GM21381 (cell line): Measurements from ENCODE around the gene PGM2L1.
A peak's percentile ranks its signal among the peaks of the same experiment; 100 is the strongest.
"Not testable (repeated sequence)": the region's sequence is repeated elsewhere in the genome, so short reads cannot be mapped to it uniquely, and the experiment has no call there.

Experiments
- ATAC-seq: cut with Tn5 transposase; IDR thresholded peaks from one replicate; pipeline ENCODE4 v1.9.1; 2021; ENCODE audit warnings: mild to moderate bottlenecking, moderate library complexity; ENCODE audit not compliant: unreplicated experiment

Gene PGM2L1

DNA sequence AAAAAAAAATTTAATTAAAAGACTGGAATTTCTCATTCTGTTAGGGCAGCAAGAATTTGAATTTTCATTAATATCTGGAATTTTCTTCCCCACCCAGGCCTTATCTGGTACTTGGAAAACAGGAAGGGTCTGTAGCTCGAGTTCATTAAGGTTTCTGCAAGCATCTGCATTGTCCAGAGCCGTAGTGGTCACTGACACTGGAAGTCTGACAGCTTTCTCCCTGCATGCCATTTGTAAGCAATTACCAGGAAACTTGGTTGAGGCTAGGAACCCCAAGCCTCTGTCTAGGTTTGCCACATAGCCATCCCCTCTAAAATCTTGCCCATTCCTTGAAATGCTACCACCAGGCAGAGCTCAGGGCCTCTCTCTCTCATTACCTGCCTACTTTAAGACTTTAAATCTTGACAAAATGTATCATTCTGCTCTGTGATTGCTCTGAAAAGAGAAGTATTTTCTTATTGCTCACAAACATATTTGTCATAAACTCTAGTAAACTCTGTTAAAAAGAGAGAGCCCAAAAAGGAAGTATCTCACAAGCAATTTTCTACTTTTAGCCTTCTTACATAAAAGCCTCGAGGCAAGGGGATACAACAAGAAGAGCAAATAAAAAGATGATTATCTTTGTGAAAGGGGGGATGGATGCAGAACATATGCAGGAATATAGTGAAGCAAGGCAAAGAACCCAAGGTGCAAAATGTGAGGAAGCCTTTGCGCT, 5.5 kb upstream of the PGM2L1 start:
- ATAC-seq, result no peak

DNA sequence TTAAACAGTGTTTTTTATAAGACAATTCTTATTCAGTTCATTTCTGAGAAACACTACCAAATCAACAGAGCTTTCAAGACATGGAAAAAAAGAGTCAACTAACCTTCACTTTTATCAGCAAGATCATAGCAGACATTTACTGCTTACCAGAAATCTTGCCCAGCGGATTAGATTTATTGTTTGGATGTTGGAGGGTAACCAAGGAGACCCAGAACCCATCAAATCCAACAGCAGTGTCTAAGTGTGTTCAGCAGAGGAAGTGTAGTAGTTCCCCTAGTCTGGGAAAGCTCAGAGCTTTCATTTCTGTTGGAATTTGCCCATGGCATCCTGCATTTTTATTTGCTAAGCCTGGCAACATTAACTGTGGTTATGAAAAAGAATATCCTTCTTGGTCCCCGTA, 2.4 kb upstream of the PGM2L1 start:
- ATAC-seq, result no peak

DNA sequence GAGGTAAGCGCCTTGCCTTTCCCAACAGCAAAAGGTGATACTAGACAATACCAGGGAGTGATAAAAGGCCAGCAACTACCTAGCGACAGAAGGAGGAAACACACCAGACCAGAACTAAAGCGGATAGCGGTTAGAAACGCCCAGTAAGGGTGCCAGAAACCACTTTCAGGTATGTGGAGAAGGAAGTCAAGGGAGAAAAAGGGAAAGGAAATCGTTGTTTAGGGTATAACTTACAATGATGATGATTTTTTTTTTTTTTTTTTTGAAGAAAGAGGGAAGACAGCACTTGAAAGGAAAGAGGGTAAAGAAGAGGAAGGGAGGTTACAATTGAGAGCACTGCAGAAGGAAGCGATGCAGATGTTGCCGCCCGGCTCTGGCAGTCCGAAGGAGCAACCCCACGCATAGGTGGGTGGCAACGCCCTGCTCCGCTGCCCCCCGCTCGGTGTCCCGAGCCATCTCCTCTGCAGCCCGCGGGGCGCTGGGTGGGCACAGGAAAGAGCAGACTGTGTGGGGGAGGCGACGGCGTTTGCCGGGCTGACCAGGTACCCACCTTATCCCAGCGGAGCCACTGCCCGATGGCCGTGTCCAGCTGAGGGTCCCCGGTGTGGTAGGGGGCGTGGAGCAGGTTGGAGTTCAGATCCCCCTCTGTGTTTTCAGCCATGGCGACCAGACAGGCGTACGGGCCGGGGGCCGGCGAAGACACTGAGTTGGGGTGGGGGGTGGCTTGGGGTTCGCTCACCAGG, 561 bp downstream of the PGM2L1 start:
- ATAC-seq, result peak; percentile 18

DNA sequence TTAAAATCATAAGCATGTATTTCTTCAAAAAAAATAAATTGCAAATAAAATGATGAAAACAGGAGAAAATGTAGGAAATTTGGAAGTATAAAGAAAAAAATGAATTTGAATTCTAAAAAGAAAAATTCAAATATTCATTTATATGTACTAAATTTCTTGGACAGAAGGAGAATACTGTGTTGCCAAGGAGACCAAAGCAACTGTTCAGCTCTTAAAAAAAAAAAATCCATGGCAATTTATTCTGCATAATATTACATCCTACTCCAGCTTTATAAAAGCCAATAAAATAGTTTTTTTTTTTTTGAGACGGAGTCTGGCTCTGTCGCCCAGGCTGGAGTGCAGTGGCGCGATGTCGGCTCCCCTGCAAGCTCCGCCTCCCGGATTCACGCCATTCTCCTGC, 6.0 kb downstream of the PGM2L1 start:
- no peak for ATAC-seq

DNA sequence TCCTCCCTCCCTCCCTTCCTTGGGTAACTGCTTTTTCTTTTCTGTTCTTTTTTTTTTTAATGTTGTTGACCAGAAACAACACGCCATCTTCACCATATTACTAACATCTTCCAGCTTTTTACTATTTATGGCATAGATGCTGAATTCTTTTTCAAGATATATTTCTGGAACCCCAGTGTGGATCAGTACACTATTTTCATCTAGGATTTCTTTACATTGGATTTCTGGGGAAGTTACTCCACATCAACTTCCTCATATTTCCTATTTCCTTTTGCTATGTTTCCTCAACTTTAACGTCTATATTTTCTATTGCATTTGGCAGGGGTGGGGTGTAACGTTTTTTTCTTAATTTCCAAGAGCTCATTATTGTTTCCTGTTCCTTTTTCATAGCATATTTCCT, 7.0 kb downstream of the PGM2L1 start:
- ATAC-seq, result no peak

DNA sequence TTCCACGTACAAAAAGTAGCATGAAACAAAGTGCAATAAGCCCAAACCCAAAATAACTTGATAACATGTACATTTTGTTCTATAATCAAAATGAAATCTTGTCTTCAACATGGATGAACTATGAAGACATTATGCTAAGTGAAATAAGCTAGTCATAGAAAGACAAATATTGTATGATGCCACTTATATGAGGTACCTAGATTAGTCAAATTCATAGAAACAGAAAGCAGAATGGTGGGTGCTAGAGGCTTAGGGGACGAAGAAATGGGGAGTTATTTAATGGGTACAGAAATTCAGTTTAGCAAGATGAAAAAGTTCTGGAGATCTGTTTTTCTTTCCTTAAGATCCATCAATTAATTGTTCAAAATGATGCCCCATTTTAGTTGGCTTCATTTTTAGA, 7.5 kb downstream of the PGM2L1 start:
- ATAC-seq, result no peak

DNA sequence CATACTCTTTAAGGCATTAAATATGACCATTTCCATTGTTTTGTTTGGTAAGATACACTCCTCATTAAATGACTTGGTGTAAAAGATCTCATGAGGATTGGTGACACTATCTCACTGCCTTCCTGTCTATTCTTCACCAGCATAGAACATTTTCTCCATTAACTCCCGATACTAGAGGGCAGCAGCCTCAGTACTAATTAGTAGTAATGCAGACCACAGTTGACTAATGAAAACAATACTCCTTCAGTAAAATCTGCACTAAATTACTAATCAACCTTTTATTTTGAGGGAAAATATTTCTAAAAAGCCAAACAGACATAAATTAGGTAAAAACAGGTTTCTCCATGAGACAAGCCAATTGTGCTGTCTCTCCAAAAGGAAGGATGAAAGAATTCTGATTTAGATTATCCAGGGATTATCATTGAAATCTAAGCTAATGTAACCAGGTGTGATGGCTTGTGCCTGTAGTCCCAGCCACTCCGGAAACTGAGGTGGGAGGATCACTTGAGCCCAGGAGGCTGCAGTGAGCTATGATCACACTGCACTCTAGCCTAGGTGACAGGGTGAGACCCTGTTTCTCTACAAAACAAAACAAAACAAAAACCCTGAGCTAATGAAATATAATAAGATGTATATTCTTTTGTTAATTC, 9.4 kb downstream of the PGM2L1 start:
- ATAC-seq, result no peak

DNA sequence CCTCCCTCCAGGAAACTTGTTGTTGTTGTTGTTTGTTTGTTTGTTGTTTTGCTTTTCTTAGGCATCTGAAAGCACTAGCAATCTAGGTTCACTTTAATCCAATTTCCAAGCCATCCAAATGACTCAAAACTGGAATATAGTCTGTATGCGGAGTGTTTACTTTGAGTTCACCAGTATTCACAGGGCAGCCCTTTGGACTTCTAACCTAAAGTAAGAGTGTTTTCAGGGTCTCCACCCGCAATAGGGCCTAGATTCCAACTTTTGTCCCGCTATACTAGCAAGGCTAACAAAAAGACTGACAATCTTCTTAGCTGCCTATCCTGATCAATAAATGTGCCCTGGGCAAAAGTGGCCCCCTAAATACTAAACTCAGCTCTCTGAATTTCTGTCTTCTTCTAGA, 13.6 kb downstream of the PGM2L1 start:
- ATAC-seq, result no peak

DNA sequence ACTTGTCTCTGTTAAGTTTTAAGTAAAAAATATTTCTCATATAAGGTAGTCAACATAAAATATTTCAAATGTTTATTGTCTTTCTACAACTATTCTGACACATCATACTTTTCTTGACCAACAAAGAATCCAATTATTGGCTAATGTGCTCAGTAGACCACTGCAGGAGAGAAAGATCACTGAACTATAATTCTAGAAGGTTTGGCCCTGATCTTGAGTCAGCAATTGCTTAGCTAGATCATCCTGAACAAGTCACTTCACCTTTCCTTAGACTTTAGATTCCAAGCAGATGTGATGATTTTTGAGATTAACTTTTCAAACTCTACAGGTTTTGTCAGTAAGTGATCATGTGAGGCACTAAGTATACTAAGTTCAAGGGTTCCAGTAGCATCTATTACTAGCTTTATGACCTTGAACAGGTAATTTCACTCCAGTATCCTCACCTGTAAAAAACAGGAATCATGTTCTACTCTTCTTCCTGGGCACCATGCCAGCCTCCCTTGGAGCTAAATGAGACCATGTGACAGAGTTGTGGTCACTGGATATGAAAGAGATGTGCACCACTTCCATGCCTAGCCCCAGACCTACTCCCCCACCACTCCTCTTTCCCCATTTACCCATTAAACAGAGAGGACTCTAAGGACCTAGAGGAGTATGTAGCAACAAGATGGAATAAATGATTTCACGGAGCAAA, 17.3 kb downstream of the PGM2L1 start:
- no peak for ATAC-seq

DNA sequence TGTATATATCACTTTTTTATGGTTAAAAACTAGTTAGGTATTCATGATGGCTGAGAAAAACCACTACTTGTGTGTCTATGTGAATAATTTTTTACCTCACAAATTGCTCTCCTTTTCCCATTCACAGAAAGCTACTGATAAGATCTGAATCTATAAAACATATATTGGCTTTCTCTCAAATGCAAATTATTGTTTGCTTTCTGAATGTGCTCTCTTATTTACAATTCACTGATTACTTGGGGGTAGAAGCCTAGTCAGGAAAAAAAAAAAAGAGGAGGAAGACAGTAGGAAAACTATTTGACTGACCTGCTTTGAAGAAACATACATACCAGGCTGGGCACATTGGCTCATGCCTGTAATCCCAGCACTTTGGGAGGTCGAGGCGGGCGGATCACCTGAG, 20.5 kb downstream of the PGM2L1 start:
- ATAC-seq, result no peak

DNA sequence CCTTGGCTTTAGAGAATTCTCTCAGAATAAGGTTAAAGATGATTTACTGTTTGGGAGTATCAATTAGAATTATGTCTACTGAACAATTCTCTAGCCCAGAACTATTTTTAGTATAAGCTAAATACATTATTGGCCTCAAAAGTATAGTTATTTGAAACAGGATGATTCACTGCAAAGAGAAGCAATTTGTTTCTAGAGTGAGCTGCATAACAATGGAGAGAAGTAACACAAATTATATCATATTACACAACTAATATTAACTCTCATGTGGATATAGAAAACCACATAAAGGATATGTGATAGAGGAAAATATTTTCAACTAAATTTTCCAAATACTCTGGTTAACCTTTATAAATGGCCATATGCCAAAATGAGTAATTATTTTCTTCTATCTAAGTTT, 24.9 kb downstream of the PGM2L1 start:
- no peak for ATAC-seq

DNA sequence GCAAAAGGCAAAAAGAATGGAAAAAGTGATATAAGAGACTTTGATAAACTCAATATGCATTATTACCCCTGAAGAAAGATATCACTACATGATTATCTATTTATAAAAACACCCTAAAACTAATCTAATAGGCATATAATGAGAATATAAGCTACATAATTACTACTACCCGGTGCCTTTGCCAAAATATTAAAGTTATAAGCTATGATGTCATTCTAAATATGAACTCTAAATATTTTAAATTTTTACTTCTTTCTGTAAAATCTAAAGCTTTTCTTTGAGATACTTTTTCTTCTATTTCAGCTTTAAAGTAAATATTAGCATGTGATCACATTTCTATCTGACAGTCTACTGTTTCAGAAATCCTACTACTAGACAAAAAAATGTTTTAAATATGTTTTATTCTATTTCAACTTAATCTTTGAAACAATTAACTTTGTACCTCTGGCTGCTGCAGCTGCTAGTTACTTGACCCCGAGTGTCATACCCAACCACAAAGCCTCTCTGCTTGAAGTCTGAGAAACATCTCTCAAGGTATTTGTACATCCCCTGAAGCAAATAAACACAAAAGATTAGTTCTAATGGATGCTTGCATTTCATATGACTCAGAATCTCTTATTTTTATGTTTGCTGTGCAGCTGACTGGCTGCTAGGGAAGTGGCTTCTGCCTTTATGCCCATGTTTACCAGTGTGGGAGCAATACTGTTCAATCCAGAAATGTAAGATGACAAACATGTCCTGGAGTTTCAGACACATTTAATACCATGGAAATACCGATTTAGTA, 26.8 kb downstream of the PGM2L1 start:
- no peak for ATAC-seq

DNA sequence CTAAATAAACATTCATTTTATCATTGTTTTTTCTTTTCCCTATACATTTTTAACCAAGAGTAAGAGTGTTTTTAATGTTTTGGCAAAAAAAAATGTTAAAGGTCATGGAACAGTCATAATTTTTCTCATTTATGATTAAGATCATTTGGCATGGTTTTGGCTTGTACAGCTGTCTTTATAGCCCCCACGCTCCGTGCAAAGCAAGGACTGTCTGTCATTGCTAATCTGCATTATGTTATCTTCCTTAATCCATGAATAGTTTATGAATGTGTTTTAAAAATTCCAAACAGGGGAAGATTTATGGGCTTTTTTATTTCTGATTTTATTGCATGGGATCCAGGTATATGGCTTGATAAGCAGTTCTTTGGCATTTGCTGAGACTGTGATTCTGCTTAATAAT, 28.1 kb downstream of the PGM2L1 start:
- ATAC-seq, result no peak

DNA sequence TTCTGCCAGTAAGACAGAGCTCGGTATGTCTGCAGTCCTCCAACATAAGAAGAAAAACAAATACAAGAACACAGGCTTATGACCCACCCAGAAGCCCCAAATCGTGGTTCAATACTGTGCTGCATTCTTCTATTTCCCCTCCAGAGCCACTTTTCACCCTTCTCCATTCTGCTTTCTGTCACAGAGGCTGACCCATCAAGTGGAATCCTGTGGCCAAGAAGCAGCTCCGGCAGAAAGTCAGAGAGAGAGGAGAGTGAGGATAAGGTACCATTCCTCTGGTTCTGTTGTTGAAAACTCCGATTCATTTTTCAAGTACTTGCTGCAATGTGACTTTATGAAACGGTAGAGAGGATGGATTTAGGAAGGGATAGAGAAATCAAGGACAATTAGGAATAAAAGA, 30.4 kb downstream of the PGM2L1 start:
- ATAC-seq, result no peak

DNA sequence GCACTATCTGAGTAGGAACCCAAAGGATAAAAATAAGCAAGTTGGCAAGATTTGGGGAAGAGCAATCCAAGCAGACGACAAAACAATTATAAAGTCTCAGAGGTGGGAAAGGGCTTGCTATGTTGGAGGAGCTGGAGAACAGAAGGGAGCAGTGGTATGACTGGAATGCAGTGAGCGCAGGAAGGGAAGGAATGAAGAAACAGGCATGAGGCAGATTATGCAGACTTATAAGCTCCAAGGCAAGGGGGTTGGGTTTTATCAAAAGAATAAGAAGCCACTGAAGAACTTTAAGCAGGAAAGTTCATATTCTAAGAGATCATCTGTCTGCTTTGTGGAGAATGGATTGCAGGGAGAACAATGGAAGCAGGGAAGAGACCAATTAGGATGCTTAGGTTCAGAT, 31.7 kb downstream of the PGM2L1 start:
- ATAC-seq, result no peak

DNA sequence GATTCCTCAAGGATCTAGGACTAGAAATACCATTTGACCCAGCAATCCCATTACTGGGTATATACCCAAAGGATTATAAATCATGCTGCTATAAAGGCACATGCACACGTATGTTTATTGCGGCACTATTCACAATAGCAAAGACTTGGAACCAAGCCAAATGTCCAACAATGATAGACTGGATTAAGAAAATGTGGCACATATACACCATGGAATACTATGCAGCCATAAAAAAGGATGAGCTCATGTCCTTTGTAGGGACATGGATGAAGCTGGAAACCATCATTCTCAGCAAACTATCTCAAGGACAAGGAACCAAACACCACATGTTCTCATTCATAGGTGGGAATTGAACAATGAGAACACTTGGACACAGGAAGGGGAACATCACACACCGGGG, 32.4 kb downstream of the PGM2L1 start:
- ATAC-seq, result not testable (repeated sequence)

DNA sequence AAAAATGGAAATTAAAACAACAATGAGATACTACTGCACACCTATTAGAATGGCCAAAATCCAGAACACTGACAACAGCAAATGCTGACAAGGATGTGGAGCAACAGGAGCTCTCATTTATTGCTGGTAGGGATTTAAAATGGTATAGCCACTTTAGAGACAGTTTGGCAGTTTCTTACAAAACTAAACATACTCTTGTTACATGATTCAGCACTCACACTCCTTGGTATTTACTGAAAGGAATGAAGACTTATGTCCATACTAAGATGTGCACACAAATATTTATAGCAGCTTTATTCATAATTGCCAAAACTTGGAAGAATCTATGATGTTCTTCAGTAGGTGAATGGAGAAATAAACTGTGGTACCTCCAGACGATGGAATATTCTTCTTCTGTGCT, 40.8 kb downstream of the PGM2L1 start:
- ATAC-seq, result no peak

DNA sequence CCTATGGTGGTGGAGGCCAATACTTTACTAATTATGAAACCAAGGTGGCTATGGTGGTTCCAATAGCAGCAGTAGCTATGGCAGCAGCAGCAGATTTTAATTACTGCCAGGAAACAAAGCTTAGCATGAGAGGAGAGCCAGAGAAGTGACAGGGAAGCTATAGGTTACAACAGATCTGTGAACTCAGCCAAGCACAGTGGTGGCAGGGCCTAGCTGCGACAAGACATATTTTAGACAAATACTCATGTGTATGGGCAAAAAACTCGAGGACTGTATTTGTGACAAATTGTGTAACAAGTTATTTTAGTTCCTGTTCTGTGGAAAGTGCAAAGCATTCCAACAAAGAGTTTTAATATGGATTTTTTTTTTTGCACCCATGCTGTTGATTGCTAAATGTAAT, 42.6 kb downstream of the PGM2L1 start:
- ATAC-seq, result no peak

DNA sequence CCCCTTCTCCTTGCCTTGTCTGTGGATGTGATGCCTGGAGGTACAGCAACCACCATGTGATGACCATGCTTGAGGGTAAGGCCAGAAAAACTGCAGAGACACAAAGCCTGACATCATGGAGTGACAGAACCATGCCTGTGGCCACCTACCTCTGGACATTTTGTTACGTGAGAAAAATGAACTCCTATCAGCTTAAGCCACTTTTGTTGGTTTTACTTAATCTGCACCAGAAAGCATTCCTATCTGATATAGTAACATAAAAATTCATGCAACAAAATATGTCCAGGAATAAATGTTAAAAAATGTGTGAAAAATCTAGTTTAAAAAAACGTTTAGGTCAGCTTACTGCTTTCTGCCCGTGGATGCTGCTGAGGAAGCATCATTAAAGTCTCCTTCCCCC, 44.2 kb downstream of the PGM2L1 start:
- ATAC-seq, result no peak

DNA sequence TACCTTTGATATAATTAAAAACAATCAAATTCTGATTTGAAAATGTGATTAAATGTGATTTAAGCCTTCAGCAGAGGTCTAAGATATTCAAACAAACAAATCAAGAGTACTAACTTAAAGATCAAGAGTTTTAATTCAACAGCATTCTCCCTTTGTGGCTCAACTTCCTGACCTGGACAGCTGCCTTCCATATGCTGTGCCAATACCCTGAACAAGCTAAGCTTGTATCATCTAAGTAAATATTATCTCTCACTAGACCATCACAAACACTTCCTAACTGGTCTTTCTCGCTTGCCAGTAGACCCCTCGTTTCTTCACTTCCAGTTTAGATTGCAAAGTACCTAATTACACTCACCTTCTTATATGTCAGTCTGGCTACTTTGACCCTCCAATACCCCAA, 50.9 kb downstream of the PGM2L1 start:
- no peak for ATAC-seq

DNA sequence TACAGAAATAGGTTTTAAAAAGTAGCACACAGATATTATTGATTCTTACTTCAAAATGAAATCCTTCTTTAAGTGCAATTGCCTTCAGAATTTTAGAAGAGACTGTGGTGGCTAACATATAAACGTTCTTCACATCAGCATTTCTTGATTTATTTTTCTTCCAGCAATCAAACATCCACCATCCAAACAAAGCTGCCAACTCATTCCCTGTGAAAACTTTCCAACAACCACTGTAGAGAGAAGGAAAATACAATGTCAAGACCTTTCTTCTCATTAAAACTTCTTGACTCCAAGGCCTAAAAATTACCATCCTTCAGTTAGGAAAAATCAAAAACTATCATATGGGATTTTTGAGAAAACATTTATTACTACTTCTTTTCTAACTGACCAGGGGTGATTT, 52.8 kb downstream of the PGM2L1 start:
- ATAC-seq, result no peak
